Fibroblast of skin of scalp (primary cell): ENCODE results near the gene FUS.
"Not testable (repeated sequence)": the region's sequence is repeated elsewhere in the genome, so short reads cannot be mapped to it uniquely, and the experiment has no call there.

Experiments used
- DNase-seq: peaks from one replicate; pipeline ENCODE4 v3.0.0-alpha.2; 2013

Gene FUS

GRCh38 chr16:31143694-31144148 lies 36.2 kb upstream of the FUS start:
- DNase-seq, result no peak

- DNase-seq, result not testable (repeated sequence)
Measured at GRCh38 chr16:31144418-31144817, 35.5 kb upstream of the FUS start.

- DNase-seq, result no peak
Measured at GRCh38 chr16:31145398-31145990, 34.4 kb upstream of the FUS start.

GRCh38 chr16:31147574-31147973 lies 32.4 kb upstream of the FUS start:
- no peak for DNase-seq

- DNase-seq, result no peak
Measured at GRCh38 chr16:31148281-31148728, 31.6 kb upstream of the FUS start.

GRCh38 chr16:31148896-31149295 lies 31.0 kb upstream of the FUS start:
- no peak for DNase-seq

GRCh38 chr16:31149332-31149731 lies 30.6 kb upstream of the FUS start:
- no peak for DNase-seq

- DNase-seq, result no peak
Measured at GRCh38 chr16:31149894-31150890, 29.7 kb upstream of the FUS start, which contains the start of gene PRSS36. TSS of gene PRSS36 (minus strand) at chr16:31150066. CDS start at chr16:31150035, 31 bp downstream.

- DNase-seq, result not testable (repeated sequence)
Measured at GRCh38 chr16:31150976-31151375, 29.0 kb upstream of the FUS start.

- no peak for DNase-seq
Measured at GRCh38 chr16:31157136-31157535, 22.8 kb upstream of the FUS start.

GRCh38 chr16:31167315-31167714 lies 12.6 kb upstream of the FUS start:
- no peak for DNase-seq

- no peak for DNase-seq
Measured at GRCh38 chr16:31168848-31169247, 11.1 kb upstream of the FUS start.

GRCh38 chr16:31170048-31170447 lies 9.9 kb upstream of the FUS start:
- not testable (repeated sequence) for DNase-seq

- DNase-seq, result no peak
Measured at GRCh38 chr16:31177136-31177535, 2.8 kb upstream of the FUS start.

GRCh38 chr16:31179219-31179746 lies 656 bp upstream of the FUS start:
- no peak for DNase-seq

GRCh38 chr16:31181102-31181830 lies 1.3 kb downstream of the FUS start:
- no peak for DNase-seq

GRCh38 chr16:31182391-31182790 lies 2.5 kb downstream of the FUS start:
- no peak for DNase-seq

- no peak for DNase-seq
Measured at GRCh38 chr16:31183432-31184428, 3.8 kb downstream of the FUS start.

GRCh38 chr16:31184888-31185287 lies 4.9 kb downstream of the FUS start:
- no peak for DNase-seq

GRCh38 chr16:31185339-31185738 lies 5.4 kb downstream of the FUS start:
- no peak for DNase-seq

GRCh38 chr16:31186176-31186575 lies 6.2 kb downstream of the FUS start:
- peak; percentile 29 for DNase-seq
